Chondrocyte (in vitro differentiated cells): ENCODE measurements around the gene PIGN. TPM values are rescaled to one million over a fixed set of nuclear protein-coding genes. Genes with fewer than 3 reads are reported as not detected.
"Not testable (repeated sequence)": the region's sequence is repeated elsewhere in the genome, so short reads cannot be mapped to it uniquely, and the experiment has no call there.

Source experiments
- DNase-seq: peaks from one replicate; pipeline ENCODE4 v3.0.0; 2021; ENCODE audit warnings: mixed read lengths, low spot score
- H3K27ac Mint-ChIP-seq: one replicate; pipeline ENCODE4 v1.8.0; 2021; ENCODE audit warnings: mild to moderate bottlenecking, moderate library complexity, mixed read lengths; ENCODE audit not compliant: unreplicated experiment
- H3K27me3 Mint-ChIP-seq: 2 replicates; pipeline ENCODE4 v1.8.0; 2021; ENCODE audit warnings: low read depth, mixed read lengths
- H3K36me3 Mint-ChIP-seq: 2 replicates; pipeline ENCODE4 v1.8.0; 2021; ENCODE audit warnings: low read depth, mixed read lengths
- H3K4me1 Mint-ChIP-seq: 2 replicates; pipeline ENCODE4 v1.8.0; 2021; ENCODE audit warnings: low read depth, mild to moderate bottlenecking, mixed read lengths
- H3K4me3 Mint-ChIP-seq: one replicate; pipeline ENCODE4 v1.8.0; 2021; ENCODE audit warnings: mild to moderate bottlenecking, moderate library complexity, mixed read lengths; ENCODE audit not compliant: unreplicated experiment
- H3K9me3 Mint-ChIP-seq: 2 replicates; pipeline ENCODE4 v1.8.0; 2021; ENCODE audit warnings: low read depth, mixed read lengths
- total RNA-seq: library from RNA; stranded (reverse); gene quantifications from 3 replicates; pipeline ENCODE4 v1.2.1, GENCODE V29; 2021
- TF ChIP-seq, protein P1 (sequence below): fragments of 200-600 bp; sonication (generic); IDR thresholded peaks from 2 replicates; pipeline ENCODE4 v1.5.0; 2021; ENCODE audit warnings: antibody characterized with exemption, mild to moderate bottlenecking, moderate library complexity

Gene PIGN
- total RNA-seq, 1 donor from 2014 or later, result 27.3 TPM

GRCh38 chr18:62044490-62045000 lies 142.3 kb downstream of the PIGN start:
- Mint-ChIP-seq H3K4me1 (peaks cover 4% of the 10 kb centered on the region), H3K27ac (no peak overlapping the region), H3K4me3 (no peak overlapping the region), H3K9me3 (peaks cover 10% of the 10 kb centered on the region), H3K27me3 (no peaks in the 10 kb centered on the region), H3K36me3 (peaks cover 5% of the 10 kb centered on the region)
- DNase-seq, result no peak
- TF ChIP-seq, protein P1, sequence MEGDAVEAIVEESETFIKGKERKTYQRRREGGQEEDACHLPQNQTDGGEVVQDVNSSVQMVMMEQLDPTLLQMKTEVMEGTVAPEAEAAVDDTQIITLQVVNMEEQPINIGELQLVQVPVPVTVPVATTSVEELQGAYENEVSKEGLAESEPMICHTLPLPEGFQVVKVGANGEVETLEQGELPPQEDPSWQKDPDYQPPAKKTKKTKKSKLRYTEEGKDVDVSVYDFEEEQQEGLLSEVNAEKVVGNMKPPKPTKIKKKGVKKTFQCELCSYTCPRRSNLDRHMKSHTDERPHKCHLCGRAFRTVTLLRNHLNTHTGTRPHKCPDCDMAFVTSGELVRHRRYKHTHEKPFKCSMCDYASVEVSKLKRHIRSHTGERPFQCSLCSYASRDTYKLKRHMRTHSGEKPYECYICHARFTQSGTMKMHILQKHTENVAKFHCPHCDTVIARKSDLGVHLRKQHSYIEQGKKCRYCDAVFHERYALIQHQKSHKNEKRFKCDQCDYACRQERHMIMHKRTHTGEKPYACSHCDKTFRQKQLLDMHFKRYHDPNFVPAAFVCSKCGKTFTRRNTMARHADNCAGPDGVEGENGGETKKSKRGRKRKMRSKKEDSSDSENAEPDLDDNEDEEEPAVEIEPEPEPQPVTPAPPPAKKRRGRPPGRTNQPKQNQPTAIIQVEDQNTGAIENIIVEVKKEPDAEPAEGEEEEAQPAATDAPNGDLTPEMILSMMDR, result no peak

GRCh38 chr18:62037989-62038778 lies 148.7 kb downstream of the PIGN start:
- Mint-ChIP-seq H3K9me3 (no peaks in the 10 kb centered on the region), H3K27ac (peak overlapping the region; percentile 27), H3K36me3 (peaks cover 2% of the 10 kb centered on the region), H3K4me1 (peaks cover 23% of the 10 kb centered on the region), H3K27me3 (no peaks in the 10 kb centered on the region), H3K4me3 (no peak overlapping the region)
- TF ChIP-seq, protein P1, result peak; percentile 53
- DNase-seq, result no peak

- Mint-ChIP-seq H3K4me3 (no peak overlapping the region), H3K9me3 (no peaks in the 10 kb centered on the region), H3K27me3 (no peaks in the 10 kb centered on the region), H3K27ac (no peak overlapping the region), H3K4me1 (peaks cover 23% of the 10 kb centered on the region), H3K36me3 (peaks cover 2% of the 10 kb centered on the region)
- TF ChIP-seq, protein P1, result no peak
- no peak for DNase-seq
Observed at GRCh38 chr18:62037012-62037742, 149.7 kb downstream of the PIGN start.

- H3K4me3 Mint-ChIP-seq, H3K27ac Mint-ChIP-seq, H3K36me3 Mint-ChIP-seq, H3K27me3 Mint-ChIP-seq, H3K9me3 Mint-ChIP-seq, DNase-seq: not testable (repeated sequence)
- H3K4me1 Mint-ChIP-seq, result peaks cover 38% of the 10 kb centered on the region
Observed at GRCh38 chr18:62034286-62034685, 152.6 kb downstream of the PIGN start.

DNA sequence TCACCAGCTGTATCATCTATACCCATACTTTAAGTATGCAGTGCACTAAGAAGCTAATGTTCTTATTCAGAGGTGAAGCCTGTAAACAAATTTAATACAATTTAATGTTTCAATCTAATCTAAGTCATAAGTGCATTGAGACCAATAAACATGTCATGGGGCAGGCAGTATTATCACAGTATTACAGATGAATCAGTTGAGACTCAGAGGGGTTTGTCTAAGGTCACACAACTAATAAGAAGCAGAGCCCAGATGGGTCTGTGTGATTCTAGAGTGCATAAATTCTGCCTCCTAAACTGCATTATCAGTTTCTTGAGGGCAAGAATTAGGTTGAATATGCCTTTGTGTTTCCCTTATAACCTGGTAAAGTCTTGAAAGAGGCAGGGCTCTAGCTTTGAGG lies 153.1 kb downstream of the PIGN start:
- no peak for DNase-seq
- Mint-ChIP-seq H3K4me1 (peaks cover 38% of the 10 kb centered on the region), H3K36me3 (peaks cover 2% of the 10 kb centered on the region), H3K27me3 (no peaks in the 10 kb centered on the region), H3K4me3 (no peak overlapping the region), H3K9me3 (peaks cover 3% of the 10 kb centered on the region), H3K27ac (no peak overlapping the region)
- TF ChIP-seq, protein P1, result no peak
